Smooth muscle cell (in vitro differentiated cells): ENCODE data around the gene ENTREP1. TPM values are rescaled to one million over a fixed set of nuclear protein-coding genes. Genes with fewer than 3 reads are reported as not detected.

Experiments
- DNase-seq: peaks from one replicate; lab custom pipeline; 2025; ENCODE audit not compliant: unreplicated experiment; lab: John Stamatoyannopoulos, UW
- H2AFZ ChIP-seq: fragments of 200-600 bp; sonication (generic); 2 replicates; pipeline ENCODE4 v1.6.0; 2016; ENCODE audit warnings: antibody characterized with exemption, low read depth, mild to moderate bottlenecking
- H3F3A ChIP-seq: fragments of 200-600 bp; sonication (generic); 2 replicates; pipeline ENCODE4 v1.6.0; 2017; ENCODE audit warnings: antibody characterized with exemption, low read depth
- H3K27ac ChIP-seq: fragments of 200-600 bp; sonication (generic); 2 replicates; pipeline ENCODE4 v1.5.1; 2016; ENCODE audit warnings: low read depth, mild to moderate bottlenecking
- H3K27me3 ChIP-seq: fragments of 200-600 bp; sonication (generic); 2 replicates; pipeline ENCODE4 v1.6.1; 2016; ENCODE audit warnings: low read depth, mild to moderate bottlenecking
- H3K36me3 ChIP-seq: fragments of 200-600 bp; sonication (generic); 2 replicates; pipeline ENCODE4 v1.5.1; 2016; ENCODE audit warnings: low read depth
- H3K4me1 ChIP-seq: fragments of 200-600 bp; sonication (generic); 2 replicates; pipeline ENCODE4 v1.5.1; 2016; ENCODE audit warnings: low read depth
- H3K4me2 ChIP-seq: fragments of 200-600 bp; sonication (generic); 2 replicates; pipeline ENCODE4 v1.6.0; 2016; ENCODE audit warnings: mild to moderate bottlenecking
- H3K4me3 ChIP-seq: fragments of 200-600 bp; sonication (generic); 2 replicates; pipeline ENCODE4 v1.5.1; 2016; ENCODE audit warnings: mild to moderate bottlenecking
- H3K79me2 ChIP-seq: fragments of 200-600 bp; sonication (generic); 2 replicates; pipeline ENCODE4 v1.6.0; 2016; ENCODE audit warnings: low read depth, mild to moderate bottlenecking
- H3K9ac ChIP-seq: fragments of 200-600 bp; sonication (generic); 2 replicates; pipeline ENCODE4 v1.6.0; 2016; ENCODE audit warnings: low read depth
- H3K9me3 ChIP-seq: fragments of 200-600 bp; sonication (generic); replicated peaks from 2 replicates; pipeline ENCODE4 v1.5.1; 2016; ENCODE audit warnings: low read depth
- H4K20me1 ChIP-seq: fragments of 200-600 bp; sonication (generic); 2 replicates; pipeline ENCODE4 v1.6.0; 2016; ENCODE audit warnings: low read depth
- CTCF ChIP-seq: fragments of 200-600 bp; sonication (generic); IDR thresholded peaks from 2 replicates; pipeline ENCODE4 v1.5.1; 2017; ENCODE audit warnings: borderline replicate concordance, mild to moderate bottlenecking, antibody characterized with exemption; ENCODE audit not compliant: insufficient read depth, poor library complexity, severe bottlenecking
- WGBS: methylation state at CpG from one replicate; pipeline ENCODE4 v1.1.7; 2016; ENCODE audit warnings: low lambda C conversion rate; 5-methylcytosine and 5-hydroxymethylcytosine counted together
- polyA plus RNA-seq: library from polyadenylated mRNA; unstranded; fragments of >200 nt; fragmentation: Nextera tagmentation; extraction: Ambion mirVana; gene quantifications from 2 replicates; pipeline ENCODE4 v1.2.1, GENCODE V29; 2016
- total RNA-seq: library from RNA; depleted of rRNA; stranded (reverse); fragments of >200 nt; gene quantifications from 2 replicates; pipeline ENCODE4 v1.2.3, GENCODE V29; 2014

Gene ENTREP1
- total and polyA plus RNA-seq, 2 experiments from 2014 or later: 2.4 to 7.3 TPM

GRCh38 chr9:69425136-69425801, 100.3 kb downstream of the ENTREP1 start:
- no peak for TF ChIP-seq CTCF
- Histone ChIP-seq H3K4me2 (no peak overlapping the region), H3K4me3 (no peak overlapping the region), H3K79me2 (no peaks in the 10 kb centered on the region), H3K36me3 (no peaks in the 10 kb centered on the region), H3K27ac (no peak overlapping the region), H3F3A (no peaks in the 10 kb centered on the region), H4K20me1 (no peaks in the 10 kb centered on the region), H3K9ac (no peak overlapping the region), H3K27me3 (no peaks in the 10 kb centered on the region), H3K9me3 (no peaks in the 10 kb centered on the region), H3K4me1 (no peaks in the 10 kb centered on the region), H2AFZ (no peak overlapping the region)
- DNase-seq: no peak
- 94% methylated on average over 17 of the region's 17 CpGs for WGBS

- Histone ChIP-seq H3K4me3 (no peak overlapping the region), H3K36me3 (no peaks in the 10 kb centered on the region), H3K27ac (no peak overlapping the region), H4K20me1 (no peaks in the 10 kb centered on the region), H3F3A (no peaks in the 10 kb centered on the region), H3K4me2 (no peak overlapping the region), H3K9me3 (no peaks in the 10 kb centered on the region), H3K4me1 (no peaks in the 10 kb centered on the region), H3K9ac (no peak overlapping the region), H2AFZ (no peak overlapping the region), H3K79me2 (no peaks in the 10 kb centered on the region), H3K27me3 (no peaks in the 10 kb centered on the region)
- no peak for DNase-seq
- 79% methylated on average over 4 of the region's 4 CpGs for WGBS
- no peak for TF ChIP-seq CTCF
Measured at GRCh38 chr9:69427286-69427685, 102.3 kb downstream of the ENTREP1 start.

- no peak overlapping the region for H3K4me3 ChIP-seq
- H3K9me3 ChIP-seq: no peaks in the 10 kb centered on the region
- no peak overlapping the region for H3K9ac ChIP-seq
- no peaks in the 10 kb centered on the region for H4K20me1 ChIP-seq
- no peaks in the 10 kb centered on the region for H3F3A ChIP-seq
- H3K27ac ChIP-seq: no peak overlapping the region
- no peak for DNase-seq
- WGBS: 87% methylated on average over 15 of the region's 15 CpGs
- TF ChIP-seq CTCF: no peak
- H3K79me2 ChIP-seq: no peaks in the 10 kb centered on the region
- no peak overlapping the region for H2AFZ ChIP-seq
- H3K27me3 ChIP-seq: no peaks in the 10 kb centered on the region
- no peak overlapping the region for H3K4me2 ChIP-seq
- no peaks in the 10 kb centered on the region for H3K36me3 ChIP-seq
- H3K4me1 ChIP-seq: no peaks in the 10 kb centered on the region
Measured at GRCh38 chr9:69428017-69428785, 103.2 kb downstream of the ENTREP1 start.
